H1 (cell line): ENCODE measurements around the gene AP4B1.

Experiments
- JUND ChIP-seq: IDR thresholded peaks from 2 replicates; pipeline ENCODE4 v1.6.1; 2011; ENCODE audit warnings: mild to moderate bottlenecking, improper control_type of control experiment, low read length
- MAFK ChIP-seq: IDR thresholded peaks from 2 replicates; pipeline ENCODE4 v1.6.1; 2012; ENCODE audit warnings: low read depth, mild to moderate bottlenecking, improper control_type of control experiment, low read length
- SUZ12 ChIP-seq: fragments of 200-600 bp; sonication (generic); IDR thresholded peaks from 2 replicates; pipeline ENCODE4 v1.6.1; 2012; ENCODE audit warnings: mild to moderate bottlenecking, inconsistent platforms, low read length, moderate library complexity, mixed read lengths
- TF ChIP-seq, protein P1 (sequence below), 3 experiments: IDR thresholded peaks; 1 replicate in 2 of 3; 2 replicates in 1 of 3; pipeline versions ENCODE4 v1.5.1 to v1.6.1; 2011; ENCODE audit warnings: low read length in 3 of 3, mild to moderate bottlenecking in 3 of 3, inconsistent platforms in 2 of 3, low read depth in 1 of 3, moderate library complexity in 1 of 3; ENCODE audit not compliant: insufficient read depth in 1 of 3; ENCODE audit errors: control extremely low read depth in 1 of 3

DNA sequence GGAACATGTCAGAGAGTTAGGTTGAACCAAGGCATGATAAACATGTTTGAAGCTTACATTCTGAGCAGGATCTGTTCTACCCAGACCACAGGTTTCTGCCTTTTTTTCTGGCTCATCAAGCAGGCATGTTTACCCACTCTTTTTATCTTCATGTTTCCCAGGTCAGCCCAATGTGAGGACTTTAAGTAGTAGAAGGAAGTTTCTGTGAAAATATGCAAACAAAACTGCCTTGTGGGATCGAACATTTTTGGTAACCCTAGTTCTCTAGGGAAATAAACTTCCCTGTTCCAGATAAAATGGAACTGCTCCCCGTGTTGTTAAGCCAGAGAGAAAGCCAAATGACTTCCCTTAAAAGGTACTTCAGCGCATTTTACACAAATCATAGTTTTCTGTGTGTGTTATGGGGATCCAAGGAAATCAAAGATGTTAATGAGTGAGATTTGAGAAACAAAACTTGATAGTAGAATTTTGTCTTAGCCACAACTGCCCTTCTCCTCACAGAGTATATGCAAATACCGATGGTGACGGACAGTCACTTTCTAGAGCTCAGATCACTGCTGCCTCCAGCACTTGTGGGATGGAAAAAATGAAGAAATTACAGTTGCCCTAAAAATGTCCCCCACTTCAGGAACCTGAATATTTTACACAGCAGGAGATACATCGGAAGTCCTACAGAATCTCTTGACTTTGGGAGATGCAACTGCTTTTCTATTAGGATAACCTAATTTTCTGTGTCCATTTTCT, 23.8 kb upstream of the AP4B1 start:
- TF ChIP-seq, protein P1, sequence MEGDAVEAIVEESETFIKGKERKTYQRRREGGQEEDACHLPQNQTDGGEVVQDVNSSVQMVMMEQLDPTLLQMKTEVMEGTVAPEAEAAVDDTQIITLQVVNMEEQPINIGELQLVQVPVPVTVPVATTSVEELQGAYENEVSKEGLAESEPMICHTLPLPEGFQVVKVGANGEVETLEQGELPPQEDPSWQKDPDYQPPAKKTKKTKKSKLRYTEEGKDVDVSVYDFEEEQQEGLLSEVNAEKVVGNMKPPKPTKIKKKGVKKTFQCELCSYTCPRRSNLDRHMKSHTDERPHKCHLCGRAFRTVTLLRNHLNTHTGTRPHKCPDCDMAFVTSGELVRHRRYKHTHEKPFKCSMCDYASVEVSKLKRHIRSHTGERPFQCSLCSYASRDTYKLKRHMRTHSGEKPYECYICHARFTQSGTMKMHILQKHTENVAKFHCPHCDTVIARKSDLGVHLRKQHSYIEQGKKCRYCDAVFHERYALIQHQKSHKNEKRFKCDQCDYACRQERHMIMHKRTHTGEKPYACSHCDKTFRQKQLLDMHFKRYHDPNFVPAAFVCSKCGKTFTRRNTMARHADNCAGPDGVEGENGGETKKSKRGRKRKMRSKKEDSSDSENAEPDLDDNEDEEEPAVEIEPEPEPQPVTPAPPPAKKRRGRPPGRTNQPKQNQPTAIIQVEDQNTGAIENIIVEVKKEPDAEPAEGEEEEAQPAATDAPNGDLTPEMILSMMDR (IDR thresholded peaks at IDR 0.05; ENCODE audit: control extremely low read depth in 1 of 3, insufficient read depth in 1 of 3, low read depth in 1 of 3, low read length in 3 of 3), result no peak
- TF ChIP-seq JUND (no peak), MAFK (no peak), SUZ12 (no peak)
